Stimulated activated naive CD4-positive, alpha-beta T cell treated with Interleukin-2 at 50 U/mL for 16 hours (primary cell): Measurements from ENCODE around the gene SMG7.

ENCODE experiments used
- DNase-seq: peaks from one replicate; lab custom pipeline; 2025; lab: John Stamatoyannopoulos, UW

SMG7 gene

GRCh38 chr1:183508694-183509093 lies 36.4 kb downstream of the SMG7 start:
- no peak for DNase-seq

- no peak for DNase-seq
These were observed 40.2 kb downstream of the SMG7 start for GRCh38 chr1:183512450-183512849.

- no peak for DNase-seq
These were observed 41.9 kb downstream of the SMG7 start for GRCh38 chr1:183514235-183514634.

GRCh38 chr1:183515002-183515689 lies 42.8 kb downstream of the SMG7 start:
- no peak for DNase-seq

GRCh38 chr1:183516725-183517124 lies 44.4 kb downstream of the SMG7 start:
- DNase-seq, result no peak

DNA sequence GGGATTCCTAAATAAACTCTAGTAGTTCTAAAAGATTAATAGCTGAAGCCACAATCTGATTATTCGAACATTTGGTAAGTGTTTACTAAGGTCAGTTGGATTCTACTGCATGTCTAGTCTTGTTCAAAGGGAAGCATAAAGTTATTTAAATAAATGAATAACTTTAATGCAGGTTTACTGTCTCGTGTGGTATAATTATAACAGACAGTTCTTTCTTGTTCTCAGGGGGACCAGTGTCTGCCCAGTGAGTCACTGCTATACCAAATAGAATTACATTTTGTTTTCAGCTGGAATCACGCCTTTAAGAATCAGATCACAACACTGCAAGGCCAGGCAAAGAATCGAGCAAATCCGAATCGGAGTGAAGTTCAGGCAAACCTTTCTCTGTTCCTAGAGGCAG lies 45.1 kb downstream of the SMG7 start:
- DNase-seq, result no peak

DNA sequence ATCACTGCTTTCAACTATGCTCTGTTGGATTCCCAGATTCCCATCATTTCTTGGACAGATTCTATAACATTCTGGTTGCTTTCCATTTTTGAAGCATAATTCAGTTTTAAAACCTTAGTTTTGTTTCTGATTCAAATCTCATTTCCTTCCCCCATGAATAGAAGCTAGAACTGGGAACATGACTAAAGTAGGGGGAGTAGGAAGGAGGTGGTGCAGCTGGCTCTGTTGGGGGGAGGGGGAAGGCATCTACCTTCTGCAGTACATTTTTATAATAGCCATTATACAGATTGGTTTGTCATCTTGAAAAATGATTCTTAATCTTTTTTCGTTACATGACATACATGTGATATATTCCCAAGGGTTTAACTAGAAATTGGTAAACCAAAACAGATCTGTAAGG lies 48.1 kb downstream of the SMG7 start:
- DNase-seq, result no peak

DNA sequence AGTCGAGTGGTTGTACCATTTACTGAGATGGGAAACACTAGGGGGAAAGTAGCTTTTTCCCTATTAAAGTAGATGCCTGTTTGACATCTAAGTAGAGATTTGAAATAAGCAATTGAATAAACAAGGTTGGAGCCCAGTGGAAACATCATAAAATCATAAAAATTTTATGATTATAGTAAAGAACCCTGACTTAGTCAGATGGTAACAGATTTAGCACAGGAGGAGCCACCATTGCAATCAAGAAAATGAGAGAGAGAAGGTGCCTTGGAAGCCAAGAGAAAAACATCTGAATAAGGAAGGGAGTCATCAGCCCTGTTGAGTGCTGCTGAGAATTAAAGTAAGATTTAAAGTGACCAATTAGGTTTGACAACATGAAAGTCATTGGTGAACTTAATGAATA lies 49.8 kb downstream of the SMG7 start:
- no peak for DNase-seq

- DNase-seq, result no peak
These were observed 56.3 kb downstream of the SMG7 start for GRCh38 chr1:183528577-183528976.

- no peak for DNase-seq
These were observed 61.4 kb downstream of the SMG7 start for GRCh38 chr1:183533617-183534174.

- no peak for DNase-seq
These were observed 65.1 kb downstream of the SMG7 start for GRCh38 chr1:183537405-183537804.

DNA sequence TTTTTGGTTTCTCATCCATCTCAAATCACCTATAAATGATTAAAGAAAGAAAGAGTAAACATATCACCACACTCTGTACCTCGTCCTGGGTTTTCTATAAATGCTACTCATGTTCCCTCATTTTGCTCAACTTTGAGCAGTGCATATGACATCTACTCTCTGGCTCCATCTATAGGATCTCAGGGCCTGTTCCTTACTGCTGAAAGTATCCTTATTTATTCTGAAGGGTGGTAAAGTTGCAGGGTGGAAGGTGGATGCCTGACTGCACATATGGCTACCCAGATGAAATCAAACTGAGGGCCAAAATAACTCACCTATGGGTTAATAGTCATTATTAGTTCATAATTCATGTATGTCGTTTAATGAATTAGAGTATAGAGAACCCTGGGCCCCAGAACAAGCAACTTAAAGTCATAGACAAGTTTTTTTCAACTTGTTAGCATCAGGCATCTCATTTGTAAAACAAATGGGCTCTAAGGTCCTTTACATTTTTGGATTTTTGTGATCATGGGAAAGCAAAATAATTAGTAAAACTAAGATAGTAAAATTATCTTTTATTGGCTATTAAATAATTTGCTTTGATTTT lies 71.4 kb downstream of the SMG7 start:
- no peak for DNase-seq

GRCh38 chr1:183544598-183545297 lies 72.4 kb downstream of the SMG7 start:
- DNase-seq, result no peak

DNA sequence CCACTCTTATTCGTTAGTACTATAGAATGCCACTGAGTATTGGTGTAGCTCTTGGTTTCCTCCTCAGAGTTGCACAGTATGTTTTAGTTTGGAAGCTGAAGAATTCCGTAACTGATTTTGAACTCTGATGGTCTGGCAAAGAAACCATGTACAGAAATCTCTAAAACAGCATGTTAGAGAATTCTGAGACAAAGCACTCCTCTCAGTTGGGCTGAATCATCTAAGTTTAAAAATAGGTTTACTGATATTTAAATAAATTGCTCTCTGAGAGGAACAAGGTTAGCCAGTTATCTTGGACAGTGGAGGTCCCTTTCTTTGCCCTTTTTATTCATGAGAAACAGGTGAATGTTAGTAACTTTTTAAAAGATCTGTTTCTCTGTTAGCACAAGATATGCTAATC lies 74.1 kb downstream of the SMG7 start:
- no peak for DNase-seq

DNA sequence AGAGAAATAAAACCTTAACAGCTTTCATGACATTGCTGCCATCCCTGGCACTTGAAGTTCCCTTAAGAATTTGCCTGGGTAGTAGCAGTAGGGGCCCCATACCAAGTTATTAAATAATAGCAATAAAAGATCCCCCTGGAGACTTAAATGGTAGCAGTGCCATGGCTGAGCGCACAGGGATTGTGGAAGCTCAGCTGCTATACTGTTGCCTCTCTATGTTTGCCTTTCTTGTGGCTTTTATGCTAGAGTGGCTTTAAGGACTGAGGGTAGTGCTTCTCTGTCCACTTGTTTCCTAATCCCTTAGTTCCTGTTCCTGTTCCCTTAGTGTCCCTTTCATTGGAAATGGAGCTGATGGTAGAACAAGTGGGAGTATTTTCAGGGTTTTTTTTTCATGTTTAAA lies 75.8 kb downstream of the SMG7 start:
- no peak for DNase-seq

GRCh38 chr1:183550915-183551314 lies 78.6 kb downstream of the SMG7 start:
- DNase-seq, result no peak

DNA sequence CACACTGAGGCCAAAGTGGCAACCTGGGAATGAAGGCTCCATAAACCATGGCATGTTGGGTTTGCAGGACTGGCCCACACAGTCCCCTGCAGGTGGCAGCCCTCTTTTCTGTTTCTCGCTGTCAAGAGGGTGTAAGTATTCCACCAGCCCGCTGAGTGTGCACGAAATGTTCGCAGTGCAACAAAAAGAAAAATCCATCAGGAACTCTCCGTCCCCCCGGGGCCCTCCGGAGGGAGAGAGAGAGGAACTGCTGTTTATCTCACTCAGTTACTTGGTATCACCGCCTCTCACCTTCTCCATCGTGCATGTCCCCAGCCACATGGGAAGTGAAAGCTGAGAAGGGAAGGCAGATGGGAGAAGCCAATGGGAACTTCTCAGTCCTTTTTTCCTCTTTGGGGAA lies 79.6 kb downstream of the SMG7 start:
- DNase-seq, result no peak

DNA sequence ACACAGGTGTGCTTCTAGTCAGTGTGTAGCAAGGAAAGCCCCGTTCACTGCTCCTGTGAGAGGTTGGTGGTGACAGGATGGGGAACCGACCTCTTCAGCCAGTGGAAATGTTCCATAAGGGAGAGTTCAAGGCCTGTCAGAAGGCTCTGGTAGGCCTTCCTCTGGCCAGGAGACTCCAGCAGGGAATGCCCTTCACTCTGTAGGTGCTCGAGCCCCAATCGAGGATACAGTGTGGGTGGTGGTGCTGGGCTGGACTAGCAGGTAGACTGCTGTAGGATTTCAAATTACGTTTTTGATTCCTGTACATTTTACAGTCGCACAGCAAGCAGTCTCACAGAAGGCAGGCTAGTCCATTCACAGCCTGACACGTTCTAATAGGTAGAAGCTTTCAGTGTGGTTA lies 80.1 kb downstream of the SMG7 start:
- DNase-seq, result no peak

DNA sequence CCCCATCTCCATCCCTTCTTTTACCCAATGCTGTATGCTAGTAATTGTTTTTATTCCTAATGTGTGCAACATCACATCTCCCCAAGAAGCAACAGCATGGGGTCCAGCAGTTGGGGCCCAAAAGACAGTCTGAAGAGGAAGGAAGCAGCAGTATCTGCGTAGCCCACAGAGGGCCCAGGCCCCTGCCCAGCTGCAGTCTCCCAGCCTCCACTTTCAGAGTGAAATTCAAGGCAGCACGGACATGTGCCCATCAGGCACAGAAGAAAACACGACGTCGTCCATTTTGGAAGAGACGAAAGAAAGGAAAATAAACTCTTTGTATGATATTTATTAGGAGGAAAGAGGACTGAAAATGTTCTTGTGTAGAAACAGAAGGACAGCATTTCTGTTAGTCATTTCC lies 80.6 kb downstream of the SMG7 start:
- no peak for DNase-seq

- no peak for DNase-seq
These were observed 81.0 kb downstream of the SMG7 start for GRCh38 chr1:183553331-183553730.

DNA sequence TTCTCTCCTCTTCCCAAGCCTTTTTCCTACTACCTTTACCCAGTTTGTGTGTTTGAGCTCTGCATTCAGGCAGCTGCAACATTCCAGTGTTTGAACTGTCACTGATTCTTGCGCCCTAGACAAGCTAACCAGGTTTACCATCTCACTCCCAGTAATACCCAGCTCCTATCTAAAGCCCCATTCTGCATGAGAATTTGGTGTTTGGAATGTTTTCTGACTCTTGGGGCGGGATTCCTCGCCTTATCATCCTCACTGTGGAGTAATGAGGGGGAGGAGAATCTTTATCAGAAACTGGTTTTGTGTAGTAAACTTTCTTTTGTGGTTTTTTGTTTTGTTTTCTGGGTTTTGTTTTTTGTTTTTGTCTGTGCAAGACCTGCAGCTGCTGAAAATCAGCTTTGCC lies 81.5 kb downstream of the SMG7 start:
- DNase-seq, result no peak

GRCh38 chr1:183554577-183554976 lies 82.3 kb downstream of the SMG7 start:
- DNase-seq, result no peak

DNA sequence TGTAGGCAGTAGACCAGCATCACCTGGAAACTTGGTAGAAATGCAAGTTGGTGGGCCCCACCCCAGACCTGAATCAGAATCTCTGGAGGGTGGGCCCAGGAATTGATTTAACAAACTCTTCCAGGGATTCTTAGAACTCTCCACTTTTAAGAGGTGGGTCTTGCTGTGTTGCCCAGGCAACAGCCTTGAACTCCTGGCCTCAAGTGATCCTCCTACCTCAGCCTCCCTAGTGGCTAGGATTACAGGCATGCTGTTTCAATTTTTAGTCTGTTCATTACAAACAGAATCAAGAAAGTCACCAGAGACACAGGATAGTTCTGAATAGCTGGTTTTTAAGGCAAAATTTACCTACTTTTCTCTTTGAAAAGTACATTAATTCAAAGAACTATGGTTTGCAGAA lies 86.8 kb downstream of the SMG7 start:
- no peak for DNase-seq
